ENCODE results near the gene SLC17A2. TPM values are rescaled to one million over a fixed set of nuclear protein-coding genes. Genes with fewer than 3 reads are reported as not detected.
"Not testable (repeated sequence)": the region's sequence is repeated elsewhere in the genome, so short reads cannot be mapped to it uniquely, and the experiment has no call there.

SLC17A2 gene
- total and polyA plus RNA-seq, 7 donors, result not detected

DNA sequence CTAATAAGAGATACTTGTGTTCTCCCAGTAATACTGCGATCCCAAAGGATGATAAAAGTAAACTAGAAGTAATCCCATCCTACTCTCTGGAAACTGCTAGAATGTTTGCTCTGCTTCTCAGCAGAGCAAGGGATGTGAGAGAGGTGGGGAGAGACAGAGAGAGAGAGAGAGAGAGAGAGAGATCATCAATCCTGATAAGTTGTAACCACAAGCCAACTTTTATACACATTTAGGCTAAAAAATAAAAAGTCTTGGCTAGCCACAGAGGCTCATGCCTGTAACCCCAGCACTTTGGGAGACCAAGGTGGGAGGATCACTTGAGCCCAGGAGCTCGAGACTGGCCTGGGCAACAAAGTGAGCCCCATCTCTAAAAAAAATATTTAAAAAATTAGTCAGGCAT, 16.1 kb upstream of the SLC17A2 start:
- intact Hi-C loops (cut with DNase I), result no loop called here
- H3K27ac ChIP-seq, result no peak overlapping the region
- no peaks in the 10 kb centered on the region for H3K4me1 ChIP-seq
- TF ChIP-seq, protein P1, sequence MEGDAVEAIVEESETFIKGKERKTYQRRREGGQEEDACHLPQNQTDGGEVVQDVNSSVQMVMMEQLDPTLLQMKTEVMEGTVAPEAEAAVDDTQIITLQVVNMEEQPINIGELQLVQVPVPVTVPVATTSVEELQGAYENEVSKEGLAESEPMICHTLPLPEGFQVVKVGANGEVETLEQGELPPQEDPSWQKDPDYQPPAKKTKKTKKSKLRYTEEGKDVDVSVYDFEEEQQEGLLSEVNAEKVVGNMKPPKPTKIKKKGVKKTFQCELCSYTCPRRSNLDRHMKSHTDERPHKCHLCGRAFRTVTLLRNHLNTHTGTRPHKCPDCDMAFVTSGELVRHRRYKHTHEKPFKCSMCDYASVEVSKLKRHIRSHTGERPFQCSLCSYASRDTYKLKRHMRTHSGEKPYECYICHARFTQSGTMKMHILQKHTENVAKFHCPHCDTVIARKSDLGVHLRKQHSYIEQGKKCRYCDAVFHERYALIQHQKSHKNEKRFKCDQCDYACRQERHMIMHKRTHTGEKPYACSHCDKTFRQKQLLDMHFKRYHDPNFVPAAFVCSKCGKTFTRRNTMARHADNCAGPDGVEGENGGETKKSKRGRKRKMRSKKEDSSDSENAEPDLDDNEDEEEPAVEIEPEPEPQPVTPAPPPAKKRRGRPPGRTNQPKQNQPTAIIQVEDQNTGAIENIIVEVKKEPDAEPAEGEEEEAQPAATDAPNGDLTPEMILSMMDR (IDR thresholded peaks at IDR 0.05), result no peak
- H3K4me3 ChIP-seq, result no peak overlapping the region
- ATAC-seq (no peak), DNase-seq (no peak)
- H3K27me3 ChIP-seq (ENCODE audit: insufficient read depth in 3 of 3, low read length in 2 of 3), result no peaks in the 10 kb centered on the region
- H3K36me3 ChIP-seq (ENCODE audit: insufficient read depth in 1 of 2, low read depth in 1 of 2), result no peaks in the 10 kb centered on the region
- no peaks in the 10 kb centered on the region for H3K9me3 ChIP-seq
- 79 to 87% (median 81%) methylated on average over 2 of the region's 2 CpGs for WGBS, 3 donors

DNA sequence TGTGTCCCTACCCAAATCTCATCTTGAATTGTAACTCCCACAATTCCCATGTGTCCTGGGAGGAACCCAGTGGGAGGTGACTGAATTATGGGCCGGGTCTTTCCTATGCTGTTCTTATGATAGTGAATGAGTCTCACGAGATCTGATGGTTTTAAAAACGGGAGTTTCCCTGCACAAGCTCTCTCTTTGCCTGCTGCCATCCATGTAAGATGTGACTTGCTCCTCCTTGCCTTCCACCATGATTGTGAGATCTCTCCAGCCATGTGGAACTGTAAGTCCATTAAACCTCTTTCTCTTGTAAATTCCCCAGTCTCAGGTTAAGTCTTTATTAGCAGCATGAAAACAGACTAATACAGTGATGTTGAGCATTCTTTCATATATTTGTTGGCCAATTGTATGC, 15.2 kb upstream of the SLC17A2 start:
- WGBS, 3 donors, result 88% methylated on average over 3 of the region's 3 CpGs
- H3K9me3 ChIP-seq; H3K27ac ChIP-seq; DNase-seq; H3K4me1 ChIP-seq; intact Hi-C loops (cut with DNase I); H3K36me3 ChIP-seq (ENCODE audit: insufficient read depth in 1 of 2, low read depth in 1 of 2); H3K4me3 ChIP-seq; H3K27me3 ChIP-seq (ENCODE audit: insufficient read depth in 3 of 3, low read length in 2 of 3); ATAC-seq: not testable (repeated sequence)

DNA sequence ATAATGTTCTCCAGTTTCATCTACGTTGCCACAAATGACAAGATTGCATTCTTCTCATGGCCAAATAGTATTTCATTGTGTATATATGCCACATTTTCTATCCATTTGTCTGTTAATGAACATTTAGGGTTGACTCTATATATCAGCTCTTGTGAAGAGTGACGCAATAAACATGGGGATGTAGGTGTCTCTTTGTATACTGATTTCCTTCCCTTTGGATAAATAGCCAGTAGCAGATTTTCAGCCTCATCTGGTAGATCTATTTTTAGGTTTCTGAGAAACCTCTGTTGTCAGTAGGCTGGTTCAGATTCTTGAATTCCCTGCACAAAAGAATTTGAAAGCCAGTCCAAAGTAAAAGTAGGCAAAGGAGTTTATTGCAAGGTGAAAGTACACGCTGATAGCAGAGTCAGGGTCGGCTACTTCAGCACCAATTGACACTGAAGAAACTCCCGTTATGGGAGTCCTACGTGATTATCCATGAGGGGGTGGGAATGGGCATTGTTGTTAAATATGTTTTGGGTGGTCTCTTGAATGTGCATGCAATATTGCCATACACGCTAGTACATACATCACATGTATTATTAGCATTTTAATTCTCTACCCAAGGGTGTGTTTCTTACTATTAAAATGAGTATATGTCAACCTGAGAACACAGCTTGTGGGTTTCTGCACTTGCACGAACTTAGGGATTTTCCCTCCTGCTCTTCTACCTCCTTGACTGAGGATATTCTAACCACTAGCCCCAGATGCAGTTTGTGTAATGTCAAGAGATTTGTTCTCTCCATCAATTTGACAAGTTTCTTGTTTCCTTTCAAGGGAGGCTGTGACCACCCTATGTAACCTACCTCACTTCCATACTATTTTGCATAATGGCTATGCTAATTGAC, 14.4 kb upstream of the SLC17A2 start:
- no peaks in the 10 kb centered on the region for H3K27me3 ChIP-seq (ENCODE audit: insufficient read depth in 3 of 3, low read length in 2 of 3)
- H3K9me3 ChIP-seq, result no peaks in the 10 kb centered on the region
- TF ChIP-seq, protein P1 (IDR thresholded peaks at IDR 0.05), result no peak
- no peaks in the 10 kb centered on the region for H3K36me3 ChIP-seq (ENCODE audit: insufficient read depth in 1 of 2, low read depth in 1 of 2)
- DNase-seq, result no peak
- intact Hi-C loops (cut with DNase I), result no loop called here
- H3K27ac ChIP-seq, result no peak overlapping the region
- no peak overlapping the region for H3K4me3 ChIP-seq
- H3K4me1 ChIP-seq, result no peaks in the 10 kb centered on the region
- 70 to 73% (median 72%) methylated on average over 8 of the region's 8 CpGs for WGBS, 3 donors
- ATAC-seq, result no peak

DNA sequence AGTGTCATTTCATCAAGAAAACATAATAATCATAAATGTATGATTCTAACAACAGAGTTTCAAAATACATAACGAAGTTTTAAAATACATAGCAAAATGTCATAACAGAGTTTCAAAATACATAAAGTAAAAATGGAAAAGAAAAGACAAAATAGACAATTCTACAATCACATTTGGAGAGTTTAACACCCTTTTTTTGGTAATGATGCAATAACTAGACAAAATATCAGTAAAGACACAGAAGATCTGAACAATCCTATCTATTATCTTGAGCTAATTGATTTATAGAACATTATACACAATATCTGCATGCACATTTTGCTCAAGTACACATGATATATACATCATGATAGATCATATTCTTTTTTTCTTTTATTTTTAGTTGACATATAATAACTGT, 13.4 kb upstream of the SLC17A2 start:
- DNase-seq, result no peak
- no peak overlapping the region for H3K27ac ChIP-seq
- H3K9me3 ChIP-seq, result no peaks in the 10 kb centered on the region
- 91 to 98% (median 91%) methylated on average over 1 of the region's 1 CpG for WGBS, 3 donors
- no peak overlapping the region for H3K4me3 ChIP-seq
- no peaks in the 10 kb centered on the region for H3K27me3 ChIP-seq (ENCODE audit: insufficient read depth in 3 of 3, low read length in 2 of 3)
- intact Hi-C loops (cut with DNase I), result no loop called here
- H3K4me1 ChIP-seq, result no peaks in the 10 kb centered on the region
- no peak for ATAC-seq
- H3K36me3 ChIP-seq (ENCODE audit: insufficient read depth in 1 of 2, low read depth in 1 of 2), result no peaks in the 10 kb centered on the region
- TF ChIP-seq, protein P1 (IDR thresholded peaks at IDR 0.05), result no peak

DNA sequence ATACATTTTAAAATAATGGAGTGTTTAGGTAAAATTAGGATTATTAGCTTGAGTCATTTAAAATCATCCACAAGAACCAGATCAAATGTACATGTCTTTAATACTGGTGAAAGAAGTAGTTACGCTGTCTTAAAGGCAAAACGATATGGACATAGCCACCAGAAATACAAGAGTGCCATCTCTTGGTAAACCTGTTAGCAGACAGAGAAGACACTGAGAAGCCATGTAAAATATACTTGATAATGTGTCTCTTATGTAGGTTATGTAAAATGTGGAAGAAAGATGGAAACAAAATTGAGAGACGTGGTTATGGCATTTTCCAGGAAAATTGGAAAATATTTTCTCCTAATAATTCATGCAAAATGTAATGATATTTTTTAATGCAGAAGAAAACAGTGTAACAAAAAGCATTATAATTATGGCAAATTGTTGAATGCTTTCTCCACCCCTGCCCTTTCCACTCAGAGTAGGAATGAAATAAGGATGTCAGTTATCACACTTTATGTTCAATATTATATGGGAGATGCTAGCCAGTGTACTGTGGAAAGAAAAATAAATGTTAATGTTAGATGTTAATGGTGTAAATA, 12.2 kb upstream of the SLC17A2 start:
- intact Hi-C loops (cut with DNase I), result no loop called here
- no peak overlapping the region for H3K4me3 ChIP-seq

More for the DNA sequence above, 12.2 kb upstream of the SLC17A2 start:
- H3K9me3 ChIP-seq, result no peaks in the 10 kb centered on the region
- WGBS, 3 donors, result 38 to 45% (median 43%) methylated on average over 3 of the region's 3 CpGs
- TF ChIP-seq, protein P1 (IDR thresholded peaks at IDR 0.05), result peak; percentile 41
- H3K27me3 ChIP-seq (ENCODE audit: insufficient read depth in 3 of 3, low read length in 2 of 3), result no peaks in the 10 kb centered on the region
- ATAC-seq, result peak in 2 of 4 donors; percentile 54 to 66
- no peak overlapping the region for H3K27ac ChIP-seq
- no peak for DNase-seq
- no peaks in the 10 kb centered on the region for H3K36me3 ChIP-seq (ENCODE audit: insufficient read depth in 1 of 2, low read depth in 1 of 2)
- no peaks in the 10 kb centered on the region for H3K4me1 ChIP-seq

Measured in psoas muscle (tissue), 8 donors.